ENCODE measurements around the gene GPHA2. TPM values are rescaled to one million over a fixed set of nuclear protein-coding genes. Genes with fewer than 3 reads are reported as not detected.

The GPHA2 gene
- total and polyA plus RNA-seq, 10 of the 15 experiments (the other 5 are each of a cell fraction or from before 2014, with no cell fraction given): not detected

- Histone ChIP-seq H3K27ac (ENCODE audit: control insufficient read depth, insufficient read depth) (no peak overlapping the region), H4K20me1 (ENCODE audit: control insufficient read depth, insufficient read depth) (no peaks in the 10 kb centered on the region), H3K79me2 (ENCODE audit: control insufficient read depth, insufficient read depth, low read length) (no peaks in the 10 kb centered on the region), H3K36me3 (ENCODE audit: control insufficient read depth in 2 of 2, insufficient read depth in 2 of 2, low read length in 1 of 2) (no peaks in the 10 kb centered on the region; a peak in 1 of 4 replicates), H3K4me3 (no peak overlapping the region), H2AFZ (ENCODE audit: control insufficient read depth, low read depth, low read length) (no peak overlapping the region), H3K9me3 (replicated peaks; ENCODE audit: control insufficient read depth, insufficient read depth, low read length) (no peaks in the 10 kb centered on the region), H3K9ac (ENCODE audit: control insufficient read depth, insufficient read depth, low read length) (no peak overlapping the region), H3K4me1 (ENCODE audit: control insufficient read depth, insufficient read depth, low read length) (no peaks in the 10 kb centered on the region), H3K27me3 (replicated peaks in 1 of 2; ENCODE audit: control insufficient read depth in 2 of 2, insufficient read depth in 2 of 2, low read length in 1 of 2) (no peaks in the 10 kb centered on the region), H3K4me2 (ENCODE audit: control insufficient read depth, insufficient read depth) (no peak overlapping the region)
- intact Hi-C loops (cut with micrococcal nuclease; ENCODE audit: unreplicated experiment): no loop called here
- no TSS peak for BruUV-seq (replicated peaks)
- DNase-seq (ENCODE audit: low read depth, low spot score): no peak
- ATAC-seq: no peak
- ChIA-PET POLR2A (interaction anchor here (0.5 kb wide), 1 partner anchor 130 kb away, joined by 6 read pairs; no protein-coding TSS in a partner anchor), CTCF (no interaction called here), RAD21 (ENCODE audit: unreplicated experiment) (no interaction called here), SMC1A (ENCODE audit: uncharacterized antibody, unreplicated experiment) (no interaction called here)
- no peak for TF ChIP-seq POU2F2 (IDR thresholded peaks at IDR 0.05; ENCODE audit: borderline replicate concordance, low read depth, low read length)
- no peak for TF ChIP-seq ZSCAN29 (IDR thresholded peaks at IDR 0.05)
- no peak for TF ChIP-seq TCF7 (IDR thresholded peaks at IDR 0.05; ENCODE audit: borderline replicate concordance)
- no peak for TF ChIP-seq SUZ12 (IDR thresholded peaks at IDR 0.05; ENCODE audit: unreplicated experiment)
- TF ChIP-seq RCOR1 (conservative IDR thresholded peaks at IDR 0.05; ENCODE audit: low read depth, low read length): no peak
- no peak for TF ChIP-seq ZNF217 (IDR thresholded peaks at IDR 0.05)
- no peak for TF ChIP-seq IKZF1 (conservative IDR thresholded peaks at IDR 0.05)
- no peak for TF ChIP-seq CEBPZ (IDR thresholded peaks at IDR 0.05; ENCODE audit: low read depth, low read length)
- TF ChIP-seq LARP7 (IDR thresholded peaks at IDR 0.05): no peak
- no peak for TF ChIP-seq BMI1 (IDR thresholded peaks at IDR 0.05; ENCODE audit: borderline replicate concordance)
- no peak for TF ChIP-seq ZNF384 (IDR thresholded peaks at IDR 0.05; ENCODE audit: borderline replicate concordance, low read depth, low read length)
- no peak for TF ChIP-seq TAF1 (IDR thresholded peaks at IDR 0.05; ENCODE audit: borderline replicate concordance, low read depth, low read length)
- no peak for TF ChIP-seq NBN (IDR thresholded peaks at IDR 0.05)
- WGBS (ENCODE audit: insufficient coverage, insufficient replicate concordance, low lambda C conversion rate, missing lambda C conversion rate): 58% methylated on average over 5 of the region's 5 CpGs
- in situ Hi-C loops (cut with MboI): no loop called here
- FAIRE-seq: no peak
These were observed 3.4 kb downstream of the GPHA2 start for GRCh38 chr11:64932324-64932723.

All from GM12878 (cell line).